Keratinocyte (primary cell): ENCODE results near the gene TCIRG1. TPM values are rescaled to one million over a fixed set of nuclear protein-coding genes. Genes with fewer than 3 reads are reported as not detected.

ENCODE experiments used
- DNase-seq: peaks from one replicate; pipeline ENCODE4 v3.0.0-alpha.2; 2011; ENCODE audit warnings: low read depth, missing footprints, low spot score
- FAIRE-seq: peaks from 2 replicates; lab custom pipeline; 2011; peaks lifted over from hg19 to GRCh38; lab: Jason Lieb, UNC
- H2AFZ ChIP-seq: 2 replicates; pipeline ENCODE4 v1.6.0; 2012; ENCODE audit warnings: low read length, control low read depth, inconsistent platforms; ENCODE audit not compliant: control insufficient read depth
- H3K27ac ChIP-seq: 2 replicates; pipeline ENCODE4 v1.5.1; 2011; ENCODE audit warnings: low read length; ENCODE audit not compliant: control insufficient read depth, insufficient read depth
- H3K27me3 ChIP-seq: 3 replicates; pipeline ENCODE4 v1.6.0; 2011; ENCODE audit warnings: low read length; ENCODE audit not compliant: control insufficient read depth, insufficient read depth; ENCODE audit errors: extremely low read depth
- H3K36me3 ChIP-seq, 2 experiments: 2 replicates in 1 of 2; 3 replicates in 1 of 2; pipeline ENCODE4 v1.5.1; 2011; ENCODE audit warnings: low read length in 2 of 2, mild to moderate bottlenecking in 1 of 2; ENCODE audit not compliant: control insufficient read depth in 2 of 2, insufficient read depth in 2 of 2; ENCODE audit errors: extremely low read depth in 1 of 2
- H3K4me1 ChIP-seq: 3 replicates; pipeline ENCODE4 v1.5.1; 2011; ENCODE audit warnings: low read length; ENCODE audit not compliant: control insufficient read depth, insufficient read depth; ENCODE audit errors: extremely low read depth
- H3K4me2 ChIP-seq: 3 replicates; pipeline ENCODE4 v1.6.0; 2011; ENCODE audit warnings: low read depth, low read length; ENCODE audit not compliant: control insufficient read depth, insufficient read depth; ENCODE audit errors: extremely low read depth
- H3K4me3 ChIP-seq, 3 experiments: fragments of 200-600 bp in 1 of 3; sonication (generic) in 1 of 3; 2 replicates in 2 of 3; 3 replicates in 1 of 3; pipeline ENCODE4 v1.5.1; 2011 to 2016; ENCODE audit warnings: low read length in 3 of 3, mild to moderate bottlenecking in 3 of 3, control low read depth in 2 of 3, inconsistent platforms in 1 of 3, low read depth in 1 of 3, mixed read lengths in 1 of 3, mixed run types in 1 of 3, moderate library complexity in 1 of 3; ENCODE audit not compliant: control insufficient read depth in 2 of 3, insufficient read depth in 2 of 3; ENCODE audit errors: extremely low read depth in 1 of 3
- H3K79me2 ChIP-seq: 2 replicates; pipeline ENCODE4 v1.6.0; 2012; ENCODE audit warnings: low read length; ENCODE audit not compliant: control insufficient read depth, insufficient read depth
- H3K9ac ChIP-seq: 3 replicates; pipeline ENCODE4 v1.6.0; 2011; ENCODE audit warnings: low read length; ENCODE audit not compliant: control insufficient read depth, insufficient read depth; ENCODE audit errors: extremely low read depth
- H3K9me1 ChIP-seq: 3 replicates; pipeline ENCODE4 v1.6.0; 2011; ENCODE audit warnings: low read length; ENCODE audit not compliant: control insufficient read depth, insufficient read depth; ENCODE audit errors: extremely low read depth
- H3K9me3 ChIP-seq: 2 replicates; pipeline ENCODE4 v1.5.1; 2012; ENCODE audit warnings: low read depth, low read length; ENCODE audit not compliant: control insufficient read depth
- H4K20me1 ChIP-seq: 3 replicates; pipeline ENCODE4 v1.6.0; 2011; ENCODE audit warnings: low read length; ENCODE audit not compliant: control insufficient read depth, insufficient read depth; ENCODE audit errors: extremely low read depth
- CTCF ChIP-seq, 3 experiments: IDR thresholded peaks in 1 of 3; conservative IDR thresholded peaks in 1 of 3; optimal IDR thresholded peaks in 1 of 3; 2 replicates in 2 of 3; 3 replicates in 1 of 3; pipeline versions ENCODE3 to v1.5.1; 2011; ENCODE audit warnings: low read length in 3 of 3, mild to moderate bottlenecking in 3 of 3, moderate library complexity in 2 of 3, control low read depth in 1 of 3, inconsistent platforms in 1 of 3; ENCODE audit not compliant: insufficient read depth in 2 of 3; ENCODE audit errors: extremely low read depth in 1 of 3
- EZH2 ChIP-seq: IDR thresholded peaks from one replicate; pipeline ENCODE4 v1.6.1; 2012; ENCODE audit warnings: inconsistent platforms, mild to moderate bottlenecking, low read length, moderate library complexity
- dilution Hi-C: fragments of 300-500 bp; cut with MboI; formaldehyde crosslinking; loops from one replicate; pipeline ENCODE4 v1.7.0; 2020; ENCODE audit warnings: low sequenced_read_pairs; ENCODE audit not compliant: extremely low pct_ligation_motif_present
- polyA plus RNA-seq, 5 experiments: library from polyadenylated mRNA; depleted of rRNA in 3 of 5; stranded (reverse) in 3 of 5; stranded (forward) in 1 of 5; unstranded in 1 of 5; fragments of >200 nt; gene quantifications; 1 replicate in 1 of 5; 2 replicates in 3 of 5; 3 replicates in 1 of 5; pipeline versions ENCODE4 v1.2.1 to v1.2.3, GENCODE V29; 2011 to 2012; ENCODE audit warnings: missing spikeins in 2 of 5, low read depth in 1 of 5, low replicate concordance in 1 of 5

Gene TCIRG1
- polyA plus RNA-seq, 1 donor (not counting 4 experiments of a cell fraction or from before 2014, with no cell fraction given), result 12.7 TPM

- Histone ChIP-seq H3K9me1 (no peaks in the 10 kb centered on the region), H3K4me3 (no peak overlapping the region), H3K9me3 (no peaks in the 10 kb centered on the region), H3K4me1 (peaks cover 11% of the 10 kb centered on the region), H3K27ac (no peak overlapping the region), H3K4me2 (no peak overlapping the region), H2AFZ (no peak overlapping the region), H3K36me3 (peaks cover 3 to 5% of the 10 kb centered on the region in 2 experiments), H3K79me2 (peaks cover 3% of the 10 kb centered on the region), H4K20me1 (no peaks in the 10 kb centered on the region), H3K9ac (no peak overlapping the region), H3K27me3 (no peaks in the 10 kb centered on the region)
- dilution Hi-C loops, result no loop called here
- FAIRE-seq (no peak), DNase-seq (no peak)
- TF ChIP-seq CTCF (optimal IDR thresholded peaks at IDR 0.05 in 1 of 3, IDR thresholded peaks at IDR 0.05 in 1 of 3, conservative IDR thresholded peaks at IDR 0.05 in 1 of 3; ENCODE audit: extremely low read depth in 1 of 3, insufficient read depth in 2 of 3, low read length in 3 of 3), result no peak
Observed at GRCh38 chr11:68044145-68044813, 5.5 kb downstream of the TCIRG1 start.

GRCh38 chr11:68044898-68045351, 6.1 kb downstream of the TCIRG1 start:
- H2AFZ ChIP-seq, result no peak overlapping the region
- H3K4me1 ChIP-seq, result peaks cover 8% of the 10 kb centered on the region
- no peak overlapping the region for H3K4me2 ChIP-seq
- dilution Hi-C loops, result no loop called here
- no peak for TF ChIP-seq EZH2
- TF ChIP-seq CTCF (optimal IDR thresholded peaks at IDR 0.05 in 1 of 3, IDR thresholded peaks at IDR 0.05 in 1 of 3, conservative IDR thresholded peaks at IDR 0.05 in 1 of 3; ENCODE audit: extremely low read depth in 1 of 3, insufficient read depth in 2 of 3, low read length in 3 of 3), result no peak
- H3K79me2 ChIP-seq, result peaks cover 2% of the 10 kb centered on the region
- H3K4me3 ChIP-seq, result no peak overlapping the region
- DNase-seq, result no peak
- H4K20me1 ChIP-seq, result no peaks in the 10 kb centered on the region
- no peak overlapping the region for H3K9ac ChIP-seq
- H3K27me3 ChIP-seq, result no peaks in the 10 kb centered on the region
- no peaks in the 10 kb centered on the region for H3K9me1 ChIP-seq
- H3K27ac ChIP-seq, result no peak overlapping the region
- peaks cover 3 to 7% of the 10 kb centered on the region in 2 experiments for H3K36me3 ChIP-seq
- FAIRE-seq, result no peak
- no peaks in the 10 kb centered on the region for H3K9me3 ChIP-seq
